Measurements from ENCODE around the gene NEURL1.
"Not testable (repeated sequence)": the region's sequence is repeated elsewhere in the genome, so short reads cannot be mapped to it uniquely, and the experiment has no call there.

NEURL1 gene

GRCh38 chr10:103491729-103492364 is 1.7 kb upstream of the NEURL1 start:
- peak; percentile 92 for DNase-seq (ENCODE audit: low read depth)
- H3K4me3 ChIP-seq (ENCODE audit: low read depth, low read length): no peak overlapping the region

DNA sequence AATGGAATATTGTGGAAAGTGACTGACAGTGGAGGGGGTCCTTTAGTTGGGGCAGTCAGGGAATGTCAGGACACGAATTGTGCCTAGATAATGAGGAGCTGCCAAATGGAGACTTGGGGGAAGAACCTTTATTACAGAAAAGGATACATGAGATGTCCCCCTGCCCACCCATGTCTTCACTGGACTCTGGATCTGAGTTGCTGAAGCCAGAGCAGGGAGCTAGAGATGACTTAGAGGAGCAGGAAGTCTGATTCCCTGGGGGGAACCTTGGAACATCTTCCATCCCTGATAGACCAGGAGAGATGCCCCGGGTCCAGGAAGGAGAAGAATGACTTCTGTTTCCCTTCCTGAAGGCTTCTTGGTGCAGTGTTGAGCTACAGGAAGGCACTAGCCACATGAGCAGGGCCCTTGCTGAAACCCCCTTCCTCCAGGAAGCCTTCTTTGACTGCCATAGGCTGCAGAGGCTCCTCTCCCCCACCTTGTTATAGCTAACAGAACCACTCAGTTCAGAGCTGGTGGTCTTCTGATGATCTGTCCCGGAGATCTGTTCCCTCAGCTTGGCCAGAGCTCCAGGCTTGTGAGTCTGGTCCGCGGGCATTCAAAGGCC is 747 bp upstream of the NEURL1 start:
- no peak overlapping the region for H3K4me3 ChIP-seq (ENCODE audit: low read depth, low read length)

DNA sequence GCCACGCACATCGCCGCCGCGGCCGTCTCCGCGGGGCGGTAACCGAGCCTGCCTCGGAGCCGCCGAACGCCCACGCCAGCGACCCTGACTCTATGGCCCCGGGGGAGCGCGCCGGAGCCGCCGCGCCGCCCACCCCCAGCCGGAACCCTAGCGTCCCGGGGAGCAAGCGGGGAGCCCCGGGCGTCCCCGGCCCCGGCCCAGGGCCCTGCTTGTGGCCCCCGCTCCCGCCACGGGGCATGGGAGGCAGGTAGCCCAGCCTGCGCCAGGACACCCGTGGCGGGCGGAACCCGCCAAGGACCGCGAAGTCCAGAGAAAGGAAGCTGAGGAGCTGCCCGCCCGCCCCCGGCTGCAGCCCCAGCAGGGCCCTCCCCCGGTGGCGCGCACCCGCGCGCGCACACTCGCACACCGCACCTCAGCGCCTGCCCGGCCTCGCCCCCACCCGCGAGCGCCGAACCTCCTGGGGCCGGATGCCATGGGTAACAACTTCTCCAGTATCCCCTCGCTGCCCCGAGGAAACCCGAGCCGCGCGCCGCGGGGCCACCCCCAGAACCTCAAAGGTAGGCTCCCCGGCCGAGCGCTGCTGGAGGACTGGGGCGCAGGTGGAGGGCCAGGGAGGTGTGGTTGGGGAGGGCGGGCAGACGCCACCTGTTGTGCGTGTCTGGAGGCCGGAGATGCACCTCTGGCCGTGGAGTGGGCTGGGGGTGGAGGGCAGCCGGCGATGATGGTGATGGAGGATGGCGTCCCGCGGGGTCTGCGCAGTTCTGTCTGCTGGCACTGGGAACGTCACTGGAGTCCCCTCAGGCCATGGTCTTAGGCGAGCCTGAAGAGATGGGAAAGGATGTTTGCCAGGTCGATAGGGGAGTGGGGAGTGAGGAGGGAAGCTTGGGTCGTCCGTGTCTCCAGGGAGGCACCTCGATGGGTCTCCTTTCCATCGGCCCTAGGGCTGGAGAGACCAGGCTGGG is 692 bp downstream of the NEURL1 start:
- DNase-seq (ENCODE audit: low read depth): no peak
- peak overlapping the region; percentile 42 for H3K4me3 ChIP-seq (ENCODE audit: low read depth, low read length)

More for the DNA sequence above, 747 bp upstream of the NEURL1 start:
- DNase-seq (ENCODE audit: low read depth): no peak

DNA sequence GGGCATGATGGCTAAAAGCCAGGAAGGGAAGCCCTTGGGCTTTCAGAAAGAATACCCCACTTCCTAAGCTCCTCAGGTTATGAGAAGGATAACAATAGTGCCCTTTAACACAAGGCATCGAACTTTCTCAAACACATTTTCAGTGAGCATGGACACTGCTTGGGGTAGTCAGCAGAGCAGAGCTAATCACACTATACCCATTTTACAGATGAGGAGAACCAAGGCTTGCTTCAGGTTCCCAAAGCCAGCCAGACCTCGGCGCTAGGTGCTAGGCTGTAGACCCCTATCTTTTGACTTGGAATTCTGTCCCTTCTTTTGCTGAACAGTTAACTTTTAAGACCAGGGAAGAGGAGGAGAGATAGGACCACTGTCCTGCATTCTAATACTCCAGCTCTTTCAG is 1.8 kb downstream of the NEURL1 start:
- DNase-seq (ENCODE audit: low read depth): no peak
- H3K4me3 ChIP-seq (ENCODE audit: low read depth, low read length): no peak overlapping the region

DNA sequence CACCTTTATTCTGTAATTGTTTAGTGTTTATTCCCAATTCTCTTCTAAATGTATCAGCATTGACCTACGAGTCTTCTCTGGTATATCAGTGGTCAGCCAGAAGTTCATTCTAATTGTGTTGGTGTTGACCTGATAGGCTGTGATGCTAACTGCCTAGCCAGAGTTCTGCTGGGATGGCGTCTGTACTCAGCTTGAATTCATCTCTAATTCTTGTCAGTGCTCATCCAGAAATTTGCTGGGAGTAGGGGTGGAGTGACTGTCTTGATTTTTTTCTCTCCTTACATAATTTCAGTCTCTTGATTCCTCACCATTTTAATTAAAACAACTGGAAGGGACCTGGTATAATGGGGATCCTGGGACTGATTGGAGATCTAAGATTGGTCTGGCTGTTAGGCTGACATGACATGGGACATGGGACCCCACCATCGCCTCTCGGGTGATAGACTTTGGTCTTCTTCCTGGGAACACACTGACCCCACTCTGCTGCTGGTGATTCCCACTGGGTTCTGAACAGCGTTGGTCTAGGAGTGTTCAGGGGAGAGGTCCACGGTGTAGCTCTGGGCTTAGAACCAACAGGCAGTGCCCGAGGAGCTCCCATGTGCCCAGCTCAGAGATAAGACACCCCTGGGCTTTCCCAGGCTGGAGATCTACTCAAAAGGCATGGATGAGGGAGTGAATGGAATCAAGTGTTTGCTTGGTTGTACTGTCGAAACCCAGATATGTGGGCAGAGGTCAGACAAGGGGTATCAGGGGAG is 3.8 kb downstream of the NEURL1 start:
- no peak overlapping the region for H3K4me3 ChIP-seq (ENCODE audit: low read depth, low read length)
- DNase-seq (ENCODE audit: low read depth): no peak

- DNase-seq (ENCODE audit: low read depth): no peak
- H3K4me3 ChIP-seq (ENCODE audit: low read depth, low read length): no peak overlapping the region
Measured at GRCh38 chr10:103498936-103499638, 5.6 kb downstream of the NEURL1 start.

DNA sequence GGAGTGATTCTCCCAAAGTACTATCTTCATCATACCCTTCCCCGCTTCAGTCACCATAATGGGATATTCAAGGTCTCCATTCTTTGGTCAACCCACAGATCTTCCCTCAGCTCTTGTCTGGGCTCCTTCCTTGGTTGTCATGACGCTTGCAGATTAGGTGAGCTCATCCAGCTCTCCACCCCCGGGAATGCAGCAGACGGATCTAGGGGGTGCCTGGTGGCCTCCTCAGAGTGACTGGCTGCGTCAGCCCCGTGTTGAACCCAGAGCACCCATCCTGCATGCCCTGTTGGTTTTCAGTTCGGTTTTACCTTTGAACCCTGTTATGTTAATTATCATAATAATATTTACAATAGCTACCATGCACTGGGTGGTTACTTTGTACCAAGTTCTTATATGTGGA is 6.4 kb downstream of the NEURL1 start:
- no peak for DNase-seq (ENCODE audit: low read depth)
- no peak overlapping the region for H3K4me3 ChIP-seq (ENCODE audit: low read depth, low read length)

DNA sequence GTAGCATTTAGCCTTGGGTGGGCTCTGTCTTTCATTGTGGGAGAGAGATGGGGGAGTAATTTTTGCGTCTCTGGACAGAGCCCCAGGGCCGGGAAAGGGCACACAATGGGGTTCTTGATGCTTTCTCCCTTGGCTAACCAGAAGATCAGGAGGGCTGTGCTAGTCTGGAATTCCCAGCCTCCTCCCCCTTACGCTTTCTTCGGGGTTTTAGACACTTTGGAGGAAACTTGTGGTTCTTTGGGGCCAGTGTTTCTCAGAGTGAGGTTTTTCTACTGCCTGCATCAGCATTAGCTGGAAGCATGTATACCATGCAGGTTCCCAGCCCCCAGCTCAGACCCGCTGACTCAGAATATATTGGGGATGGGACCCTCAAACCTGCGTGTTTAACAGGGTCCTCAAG is 7.0 kb downstream of the NEURL1 start:
- H3K4me3 ChIP-seq (ENCODE audit: low read depth, low read length): no peak overlapping the region
- no peak for DNase-seq (ENCODE audit: low read depth)

DNA sequence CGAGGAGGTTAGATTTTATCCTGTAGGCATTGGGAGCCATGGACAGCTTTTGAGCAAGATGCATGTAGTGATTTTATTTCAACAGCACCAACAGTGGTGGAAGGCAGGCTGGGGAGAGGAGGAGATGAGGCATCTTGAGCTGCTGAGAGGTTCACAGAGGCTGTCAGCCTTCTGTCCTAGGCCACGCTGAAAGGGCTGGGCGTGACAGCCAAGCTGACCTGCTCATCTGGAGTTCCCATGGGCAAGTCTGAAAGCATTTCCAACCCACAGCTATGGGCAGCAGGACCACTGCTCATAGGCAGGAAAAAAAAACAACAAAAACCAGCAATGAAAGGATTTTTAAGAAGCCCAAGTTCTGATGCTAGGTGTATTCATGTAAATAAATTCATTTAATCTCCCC is 7.7 kb downstream of the NEURL1 start:
- DNase-seq (ENCODE audit: low read depth): no peak
- H3K4me3 ChIP-seq (ENCODE audit: low read depth, low read length): no peak overlapping the region

DNA sequence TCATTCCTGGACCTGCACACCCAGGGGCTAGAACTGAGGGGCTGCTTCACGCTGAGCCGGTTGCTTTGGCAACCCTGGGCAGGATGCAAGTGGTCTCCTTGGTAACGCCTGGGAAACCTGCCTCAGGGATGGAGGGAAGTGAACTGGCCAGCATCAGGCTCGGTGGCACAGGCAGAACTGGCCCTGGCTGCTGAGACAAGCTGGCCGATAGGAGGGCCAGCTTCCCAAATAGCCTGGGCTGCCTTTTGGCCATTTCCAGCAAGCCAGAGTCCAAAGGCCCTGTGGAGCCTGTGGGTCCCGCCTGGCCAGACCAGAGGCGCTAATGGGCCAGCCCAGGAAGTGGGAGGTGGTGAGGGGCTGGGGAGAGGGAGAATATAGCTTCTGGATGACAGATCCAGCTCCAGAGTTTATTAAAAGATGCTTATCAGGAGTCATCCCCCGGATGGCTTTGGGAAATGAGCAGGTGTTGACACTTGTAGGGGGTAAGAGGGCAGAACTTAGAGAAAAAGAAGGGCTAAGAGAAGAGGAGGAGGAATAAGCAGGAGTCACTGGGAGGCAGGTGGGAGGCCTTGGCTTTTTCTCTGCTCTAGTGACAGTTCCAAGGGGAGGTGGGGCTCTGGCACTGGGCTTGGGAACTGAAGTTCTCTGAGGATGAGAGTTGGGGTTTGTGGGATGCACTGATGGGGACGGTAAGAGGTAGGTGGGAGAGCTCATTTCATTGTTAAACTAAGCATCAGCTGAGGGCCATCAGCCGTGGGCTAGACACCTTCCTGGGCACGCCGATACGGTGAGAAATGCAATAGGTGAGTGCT is 9.6 kb downstream of the NEURL1 start:
- H3K4me3 ChIP-seq (ENCODE audit: low read depth, low read length): no peak overlapping the region
- DNase-seq (ENCODE audit: low read depth): no peak

- not testable (repeated sequence) for DNase-seq (ENCODE audit: low read depth); H3K4me3 ChIP-seq (ENCODE audit: low read depth, low read length)
Measured at GRCh38 chr10:103503777-103504176, 10.3 kb downstream of the NEURL1 start.

- DNase-seq (ENCODE audit: low read depth): peak; percentile 87
- no peak overlapping the region for H3K4me3 ChIP-seq (ENCODE audit: low read depth, low read length)
Measured at GRCh38 chr10:103504181-103504783, 10.8 kb downstream of the NEURL1 start.

DNA sequence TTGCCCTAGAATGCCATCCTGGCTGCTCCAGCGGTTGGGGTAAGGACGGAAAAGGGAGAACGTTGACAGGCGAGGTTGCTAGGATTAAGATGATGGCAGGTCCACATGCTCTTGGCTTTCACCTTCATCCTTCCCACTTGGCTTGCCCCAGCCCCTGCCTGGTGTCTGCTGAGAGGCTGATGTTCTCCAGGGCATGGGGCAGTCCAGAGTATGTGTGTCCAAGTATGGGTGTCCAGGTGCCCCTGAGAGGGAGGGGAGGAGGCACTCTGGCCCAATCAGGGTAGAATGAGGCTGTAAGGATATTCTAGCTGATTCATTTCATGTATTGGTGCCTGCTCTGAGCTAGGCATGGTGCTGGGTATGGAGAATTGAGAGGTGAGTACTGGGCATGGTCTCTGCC is 12.6 kb downstream of the NEURL1 start:
- H3K4me3 ChIP-seq (ENCODE audit: low read depth, low read length): no peak overlapping the region
- DNase-seq (ENCODE audit: low read depth): no peak

- no peak for DNase-seq (ENCODE audit: low read depth)
- no peak overlapping the region for H3K4me3 ChIP-seq (ENCODE audit: low read depth, low read length)
Measured at GRCh38 chr10:103507235-103508191, 14.0 kb downstream of the NEURL1 start.

GRCh38 chr10:103510046-103510685 is 16.7 kb downstream of the NEURL1 start:
- no peak overlapping the region for H3K4me3 ChIP-seq (ENCODE audit: low read depth, low read length)
- DNase-seq (ENCODE audit: low read depth): no peak
